Stomach (tissue), 9 donors: ENCODE results near the gene INPP4B. TPM values are rescaled to one million over a fixed set of nuclear protein-coding genes. Genes with fewer than 3 reads are reported as not detected.

ENCODE experiments used
- DNase-seq, 2 donors: peaks; one replicate each; pipeline versions ENCODE4 v3.0.0 to v3.0.0-alpha.2; 2013 to 2019
- H3K27ac ChIP-seq, 5 donors: fragments of 200-600 bp in 4 of 5; sonication (generic) in 4 of 5; one replicate each; pipeline ENCODE4 v1.5.1; 2013 to 2019; ENCODE audit warnings: mild to moderate bottlenecking in 1 of 5, moderate library complexity in 1 of 5
- H3K27me3 ChIP-seq, 3 donors: fragments of 200-600 bp; sonication (generic); one replicate each; pipeline ENCODE4 v1.5.1; 2017 to 2019; ENCODE audit warnings: mixed run types in 1 of 3
- H3K36me3 ChIP-seq, 4 donors: fragments of 200-600 bp; sonication (generic); 1 replicate in 3 of 4; 2 replicates in 1 of 4; pipeline ENCODE4 v1.5.1; 2016 to 2019
- H3K4me1 ChIP-seq, 4 donors: fragments of 200-600 bp; sonication (generic); one replicate each; pipeline ENCODE4 v1.5.1; 2016 to 2019
- H3K4me3 ChIP-seq, 4 donors: fragments of 200-600 bp; sonication (generic) in 3 of 4; one replicate each; pipeline ENCODE4 v1.5.1; 2016 to 2019; ENCODE audit warnings: mild to moderate bottlenecking in 1 of 4
- H3K9me3 ChIP-seq, 4 donors: fragments of 200-600 bp; sonication (generic); one replicate each; pipeline ENCODE4 v1.5.1; 2016 to 2019
- CTCF ChIP-seq, 7 experiments: fragments of 450-650 bp in 4 of 7; fragments of 200-600 bp in 3 of 7; sonication (generic) in 3 of 7; IDR thresholded peaks; one replicate each; pipeline ENCODE4 v1.5.1; 2016 to 2019; ENCODE audit warnings: antibody characterized with exemption in 7 of 7, control low read depth in 2 of 7, mild to moderate bottlenecking in 1 of 7
- EP300 ChIP-seq: sonication (generic); formaldehyde crosslinking; IDR thresholded peaks from one replicate; pipeline ENCODE4 v1.6.1; 2017; ENCODE audit warnings: antibody characterized with exemption
- POLR2A ChIP-seq, 4 donors: fragments of 450-650 bp; IDR thresholded peaks; one replicate each; pipeline ENCODE4 v1.6.1; 2016; ENCODE audit warnings: antibody characterized with exemption in 4 of 4, control low read depth in 2 of 4, mild to moderate bottlenecking in 1 of 4, moderate library complexity in 1 of 4
- POLR2AphosphoS5 ChIP-seq, 3 donors: sonication (generic); formaldehyde crosslinking; IDR thresholded peaks; one replicate each; pipeline ENCODE4 v1.6.1; 2016; ENCODE audit warnings: antibody characterized with exemption in 3 of 3
- WGBS, 5 donors: extraction: QIAGEN DNeasy Blood & Tissue Kit in 3 of 5; methylation state at CpG; one replicate each; pipeline versions ENCODE4 v1.1.5 to v1.1.7; 2013 to 2018; 5-methylcytosine and 5-hydroxymethylcytosine counted together
- intact Hi-C: fragments of 100-400 bp; cut with DNase I; formaldehyde crosslinking; loops from one replicate; pipeline ENCODE4 v1.15.1; 2023; ENCODE audit warnings: low total_unique reads
- polyA plus RNA-seq, 3 donors: library from polyadenylated mRNA; stranded (reverse); fragments of 200-250 nt; gene quantifications; one replicate each; pipeline ENCODE4 v1.2.3, GENCODE V29; 2013
- total RNA-seq, 5 donors: library from RNA; depleted of rRNA; stranded (reverse); fragments of >200 nt; gene quantifications; one replicate each; pipeline versions ENCODE4 v1.1.0 to v1.2.3, GENCODE V29; 2014 to 2016
- donor health status: healthy with polysubstance abuse.
- donor health status: Bipolar disorder and iron deficiency.
- donor health status: healthy.

The INPP4B gene
- total and polyA plus RNA-seq, 8 donors, result 1.4 to 96.9 (median 11.7) TPM

GRCh38 chr4:142559986-142560385, 286.1 kb downstream of the INPP4B start:
- H3K4me3 ChIP-seq, result no peak overlapping the region
- H3K27ac ChIP-seq, result no peak overlapping the region
- WGBS, 5 donors, result 91 to 97% (median 93%) methylated on average over 4 of the region's 4 CpGs
- H3K4me1 ChIP-seq, result no peaks in the 10 kb centered on the region
- intact Hi-C loops, result no loop called here
- no peaks in the 10 kb centered on the region for H3K27me3 ChIP-seq
- no peaks in the 10 kb centered on the region for H3K9me3 ChIP-seq
- no peaks in the 10 kb centered on the region for H3K36me3 ChIP-seq
- DNase-seq, result no peak
- TF ChIP-seq CTCF (IDR thresholded peaks at IDR 0.05) (no peak), POLR2AphosphoS5 (IDR thresholded peaks at IDR 0.05) (no peak), EP300 (no peak), POLR2A (IDR thresholded peaks at IDR 0.05) (no peak)

GRCh38 chr4:142558851-142559250, 287.2 kb downstream of the INPP4B start:
- TF ChIP-seq POLR2AphosphoS5 (IDR thresholded peaks at IDR 0.05) (no peak), CTCF (IDR thresholded peaks at IDR 0.05) (no peak), POLR2A (IDR thresholded peaks at IDR 0.05) (no peak), EP300 (no peak)
- H3K4me1 ChIP-seq, result no peaks in the 10 kb centered on the region
- H3K9me3 ChIP-seq, result no peaks in the 10 kb centered on the region
- no peak overlapping the region for H3K27ac ChIP-seq
- intact Hi-C loops, result no loop called here
- peak in 1 of 2 donors; percentile 40 for DNase-seq
- no peaks in the 10 kb centered on the region for H3K36me3 ChIP-seq
- 69 to 85% (median 78%) methylated on average over 4 of the region's 4 CpGs for WGBS, 5 donors
- no peaks in the 10 kb centered on the region for H3K27me3 ChIP-seq
- no peak overlapping the region for H3K4me3 ChIP-seq

- intact Hi-C loops, result no loop called here
- H3K4me3 ChIP-seq, result no peak overlapping the region
- TF ChIP-seq EP300, result no peak
- TF ChIP-seq POLR2A (IDR thresholded peaks at IDR 0.05), result no peak
- no peak for TF ChIP-seq CTCF (IDR thresholded peaks at IDR 0.05)
- no peak for TF ChIP-seq POLR2AphosphoS5 (IDR thresholded peaks at IDR 0.05)
- H3K9me3 ChIP-seq, result no peaks in the 10 kb centered on the region
- H3K36me3 ChIP-seq, result no peaks in the 10 kb centered on the region
- DNase-seq, result no peak
- H3K27me3 ChIP-seq, result no peaks in the 10 kb centered on the region
- 67 to 75% (median 72%) methylated on average over 4 of the region's 4 CpGs for whole genome bisulfite sequencing, 5 donors
- H3K4me1 ChIP-seq, result no peaks in the 10 kb centered on the region
- H3K27ac ChIP-seq, result no peak overlapping the region
Measured at GRCh38 chr4:142557239-142557801, 288.8 kb downstream of the INPP4B start.

GRCh38 chr4:142556570-142557238, 289.4 kb downstream of the INPP4B start:
- DNase-seq, result no peak
- no peaks in the 10 kb centered on the region for H3K9me3 ChIP-seq
- H3K36me3 ChIP-seq, result no peaks in the 10 kb centered on the region
- no peak overlapping the region for H3K27ac ChIP-seq
- H3K27me3 ChIP-seq, result no peaks in the 10 kb centered on the region
- no peaks in the 10 kb centered on the region for H3K4me1 ChIP-seq
- 91 to 96% (median 95%) methylated on average over 9 of the region's 9 CpGs for WGBS, 5 donors
- TF ChIP-seq POLR2A (IDR thresholded peaks at IDR 0.05), result no peak
- no peak overlapping the region for H3K4me3 ChIP-seq
- intact Hi-C loops, result no loop called here

- WGBS, 5 donors, result 81 to 95% (median 91%) methylated on average over 1 of the region's 1 CpG
- intact Hi-C loops, result no loop called here
- H3K4me3 ChIP-seq, result no peak overlapping the region
- no peaks in the 10 kb centered on the region for H3K9me3 ChIP-seq
- no peak for TF ChIP-seq POLR2AphosphoS5 (IDR thresholded peaks at IDR 0.05)
- TF ChIP-seq POLR2A (IDR thresholded peaks at IDR 0.05), result no peak
- TF ChIP-seq CTCF (IDR thresholded peaks at IDR 0.05), result no peak
- TF ChIP-seq EP300, result no peak
- no peaks in the 10 kb centered on the region for H3K27me3 ChIP-seq
- no peak for DNase-seq
- H3K4me1 ChIP-seq, result no peaks in the 10 kb centered on the region
- no peaks in the 10 kb centered on the region for H3K36me3 ChIP-seq
- H3K27ac ChIP-seq, result no peak overlapping the region
Measured at GRCh38 chr4:142556048-142556447, 290.1 kb downstream of the INPP4B start.
